Measurements from ENCODE around the gene SLC29A2. TPM values are rescaled to one million over a fixed set of nuclear protein-coding genes. Genes with fewer than 3 reads are reported as not detected.

Gene SLC29A2
- polyA plus RNA-seq, 1 of the 3 experiments (the other 2 are of a cell fraction), result 3.2 TPM

DNA sequence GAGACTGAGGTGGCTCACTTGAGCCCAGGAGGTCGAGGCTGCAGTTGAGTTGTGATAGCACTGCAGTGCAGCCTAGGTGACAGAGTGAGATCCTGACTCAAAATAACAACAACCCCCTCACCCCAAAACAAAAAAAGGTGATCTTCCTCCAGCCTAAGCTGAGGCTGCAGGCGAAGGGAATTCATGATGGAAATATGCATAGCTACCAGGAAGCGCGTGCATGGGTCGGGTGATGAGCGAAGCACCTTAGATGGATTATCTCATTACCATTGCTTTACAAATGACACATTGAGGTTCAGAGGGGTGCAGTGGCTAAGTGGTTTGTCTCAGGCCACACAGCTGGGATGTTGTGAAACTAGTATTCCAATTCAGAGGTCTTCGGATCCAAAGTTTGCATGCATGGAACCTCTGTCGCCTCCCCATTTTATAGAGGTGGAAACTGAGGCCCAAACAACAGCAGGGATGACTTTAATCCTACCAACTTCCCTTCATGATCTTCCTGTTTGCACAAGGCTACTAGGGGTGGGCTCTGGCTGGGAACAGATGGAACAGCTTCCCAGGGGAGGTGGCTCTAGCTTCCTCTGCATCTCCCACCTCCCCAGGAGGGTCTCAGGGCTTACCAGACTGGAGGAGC is 4.6 kb downstream of the SLC29A2 start (continued):
- TF ChIP-seq, protein P1, sequence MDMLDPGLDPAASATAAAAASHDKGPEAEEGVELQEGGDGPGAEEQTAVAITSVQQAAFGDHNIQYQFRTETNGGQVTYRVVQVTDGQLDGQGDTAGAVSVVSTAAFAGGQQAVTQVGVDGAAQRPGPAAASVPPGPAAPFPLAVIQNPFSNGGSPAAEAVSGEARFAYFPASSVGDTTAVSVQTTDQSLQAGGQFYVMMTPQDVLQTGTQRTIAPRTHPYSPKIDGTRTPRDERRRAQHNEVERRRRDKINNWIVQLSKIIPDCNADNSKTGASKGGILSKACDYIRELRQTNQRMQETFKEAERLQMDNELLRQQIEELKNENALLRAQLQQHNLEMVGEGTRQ (IDR thresholded peaks at IDR 0.05; ENCODE audit: borderline replicate concordance, low read depth, low read length), result no peak
- no peak for TF ChIP-seq FOXJ3 (CRISPR knock-in tag; IDR thresholded peaks at IDR 0.05)
- TF ChIP-seq, protein P2, sequence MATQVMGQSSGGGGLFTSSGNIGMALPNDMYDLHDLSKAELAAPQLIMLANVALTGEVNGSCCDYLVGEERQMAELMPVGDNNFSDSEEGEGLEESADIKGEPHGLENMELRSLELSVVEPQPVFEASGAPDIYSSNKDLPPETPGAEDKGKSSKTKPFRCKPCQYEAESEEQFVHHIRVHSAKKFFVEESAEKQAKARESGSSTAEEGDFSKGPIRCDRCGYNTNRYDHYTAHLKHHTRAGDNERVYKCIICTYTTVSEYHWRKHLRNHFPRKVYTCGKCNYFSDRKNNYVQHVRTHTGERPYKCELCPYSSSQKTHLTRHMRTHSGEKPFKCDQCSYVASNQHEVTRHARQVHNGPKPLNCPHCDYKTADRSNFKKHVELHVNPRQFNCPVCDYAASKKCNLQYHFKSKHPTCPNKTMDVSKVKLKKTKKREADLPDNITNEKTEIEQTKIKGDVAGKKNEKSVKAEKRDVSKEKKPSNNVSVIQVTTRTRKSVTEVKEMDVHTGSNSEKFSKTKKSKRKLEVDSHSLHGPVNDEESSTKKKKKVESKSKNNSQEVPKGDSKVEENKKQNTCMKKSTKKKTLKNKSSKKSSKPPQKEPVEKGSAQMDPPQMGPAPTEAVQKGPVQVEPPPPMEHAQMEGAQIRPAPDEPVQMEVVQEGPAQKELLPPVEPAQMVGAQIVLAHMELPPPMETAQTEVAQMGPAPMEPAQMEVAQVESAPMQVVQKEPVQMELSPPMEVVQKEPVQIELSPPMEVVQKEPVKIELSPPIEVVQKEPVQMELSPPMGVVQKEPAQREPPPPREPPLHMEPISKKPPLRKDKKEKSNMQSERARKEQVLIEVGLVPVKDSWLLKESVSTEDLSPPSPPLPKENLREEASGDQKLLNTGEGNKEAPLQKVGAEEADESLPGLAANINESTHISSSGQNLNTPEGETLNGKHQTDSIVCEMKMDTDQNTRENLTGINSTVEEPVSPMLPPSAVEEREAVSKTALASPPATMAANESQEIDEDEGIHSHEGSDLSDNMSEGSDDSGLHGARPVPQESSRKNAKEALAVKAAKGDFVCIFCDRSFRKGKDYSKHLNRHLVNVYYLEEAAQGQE (IDR thresholded peaks at IDR 0.05; ENCODE audit: low read depth, low read length), result no peak
- TF ChIP-seq RFX5 (IDR thresholded peaks at IDR 0.05; ENCODE audit: low read length), result no peak
- TF ChIP-seq RCOR1 (IDR thresholded peaks at IDR 0.05; ENCODE audit: low read length), result no peak
- no peak for TF ChIP-seq TEAD4 (IDR thresholded peaks at IDR 0.05; ENCODE audit: borderline replicate concordance, insufficient read depth)
- TF ChIP-seq, protein P3, sequence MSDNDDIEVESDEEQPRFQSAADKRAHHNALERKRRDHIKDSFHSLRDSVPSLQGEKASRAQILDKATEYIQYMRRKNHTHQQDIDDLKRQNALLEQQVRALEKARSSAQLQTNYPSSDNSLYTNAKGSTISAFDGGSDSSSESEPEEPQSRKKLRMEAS (IDR thresholded peaks at IDR 0.05; ENCODE audit: low read depth), result no peak
- TF ChIP-seq, protein P4, sequence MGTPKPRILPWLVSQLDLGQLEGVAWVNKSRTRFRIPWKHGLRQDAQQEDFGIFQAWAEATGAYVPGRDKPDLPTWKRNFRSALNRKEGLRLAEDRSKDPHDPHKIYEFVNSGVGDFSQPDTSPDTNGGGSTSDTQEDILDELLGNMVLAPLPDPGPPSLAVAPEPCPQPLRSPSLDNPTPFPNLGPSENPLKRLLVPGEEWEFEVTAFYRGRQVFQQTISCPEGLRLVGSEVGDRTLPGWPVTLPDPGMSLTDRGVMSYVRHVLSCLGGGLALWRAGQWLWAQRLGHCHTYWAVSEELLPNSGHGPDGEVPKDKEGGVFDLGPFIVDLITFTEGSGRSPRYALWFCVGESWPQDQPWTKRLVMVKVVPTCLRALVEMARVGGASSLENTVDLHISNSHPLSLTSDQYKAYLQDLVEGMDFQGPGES (IDR thresholded peaks at IDR 0.05; ENCODE audit: low read depth, low read length), result no peak

DNA sequence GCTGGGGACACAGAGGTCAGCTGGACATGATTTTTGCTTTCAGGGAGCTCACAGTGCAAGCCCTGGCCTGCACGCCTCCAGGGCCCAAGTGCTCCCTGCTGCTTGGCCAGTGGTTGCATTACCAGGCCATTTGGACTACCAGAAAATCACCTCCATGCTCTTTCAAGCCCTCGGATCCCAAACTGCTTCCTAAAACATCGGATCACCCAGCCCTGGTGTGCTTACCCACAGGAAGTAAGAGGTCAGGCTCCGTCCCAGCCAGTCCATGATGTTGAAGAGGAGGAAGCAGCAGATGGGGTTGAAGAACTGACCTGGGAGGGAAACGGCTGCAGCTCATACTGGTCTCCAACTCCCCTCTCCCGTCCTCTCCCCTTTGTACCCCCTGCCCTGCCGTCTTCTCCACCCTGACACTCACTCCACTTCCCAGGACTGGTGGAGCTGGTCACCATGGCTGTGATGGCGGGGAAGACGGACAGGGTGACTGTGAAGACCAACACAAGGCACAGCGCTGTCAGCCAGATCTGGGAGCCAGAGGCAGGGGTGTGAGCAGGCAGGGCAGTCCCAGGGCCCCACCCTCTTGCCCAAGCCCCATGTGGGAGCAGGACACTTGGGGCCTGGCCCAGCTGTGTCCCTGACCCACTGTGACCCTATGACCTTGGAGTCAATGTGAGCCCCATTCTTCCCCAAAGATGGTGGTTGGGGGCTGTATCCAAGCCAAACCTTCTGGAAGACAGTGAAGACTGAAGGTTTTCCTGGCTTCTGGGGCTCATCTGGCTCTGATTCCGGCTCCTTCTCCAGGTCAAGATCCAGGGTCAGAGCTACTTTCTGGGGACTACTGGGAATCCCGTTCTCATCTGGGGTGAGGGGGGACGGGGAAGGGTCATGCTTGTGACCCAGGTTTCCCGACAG is 5.6 kb downstream of the SLC29A2 start:
- no peak overlapping the region for H2AFZ ChIP-seq (ENCODE audit: low read depth)
- 89% methylated on average over 13 of the region's 14 CpGs for WGBS (ENCODE audit: low lambda C conversion rate)

More for the DNA sequence above, 5.6 kb downstream of the SLC29A2 start:
- no peaks in the 10 kb centered on the region for H3F3A ChIP-seq (replicated peaks; ENCODE audit: insufficient read depth)
- no peak overlapping the region for H3K9ac ChIP-seq
- CTCF ChIA-PET, result interaction anchor here (1.4 to 4.1 kb wide), 5 partner anchors 15 to 54 kb away, joined by 4 to 27 read pairs (median 9); no protein-coding TSS in a partner anchor
- H3K27me3 ChIP-seq (ENCODE audit: insufficient read depth), result no peaks in the 10 kb centered on the region
- H3K79me2 ChIP-seq (ENCODE audit: insufficient read depth), result no peaks in the 10 kb centered on the region
- no peak for DNase-seq
- H3K4me2 ChIP-seq, result no peak overlapping the region
- no peaks in the 10 kb centered on the region for H3K9me2 ChIP-seq
- no peaks in the 10 kb centered on the region for H3K9me3 ChIP-seq
- peak overlapping the region in 1 of 2 experiments; percentile 1; a peak in 1 of 4 replicates for H3K27ac ChIP-seq (ENCODE audit: low read depth in 2 of 2, low read length in 1 of 2)
- no peaks in the 10 kb centered on the region for H4K20me1 ChIP-seq (ENCODE audit: insufficient read depth)
- POLR2A ChIA-PET, result interaction anchor here (1.7 kb wide), 1 partner anchor 18 kb away, joined by 4 read pairs; no protein-coding TSS in a partner anchor
- TF ChIP-seq, protein P2 (IDR thresholded peaks at IDR 0.05; ENCODE audit: low read depth, low read length), result no peak
- TF ChIP-seq GATA2 (CRISPR knock-in tag; IDR thresholded peaks at IDR 0.05) (no peak), GABPA (IDR thresholded peaks at IDR 0.05; ENCODE audit: low read depth) (no peak), CHD2 (IDR thresholded peaks at IDR 0.05; ENCODE audit: low read length, partially characterized antibody) (no peak), POLR2AphosphoS5 (IDR thresholded peaks at IDR 0.05; ENCODE audit: low read depth, low read length) (no peak)
- H3K4me3 ChIP-seq (ENCODE audit: low read depth in 2 of 2, low read length in 1 of 2), result no peak overlapping the region
- H3K4me1 ChIP-seq (ENCODE audit: control insufficient read depth in 1 of 2, insufficient read depth in 2 of 2, low read depth in 1 of 2, low read length in 1 of 2), result peaks cover 6 to 14% of the 10 kb centered on the region in 2 experiments; a peak in 2 of 4 replicates
- no peaks in the 10 kb centered on the region for H3K36me3 ChIP-seq (replicated peaks in 1 of 2; ENCODE audit: control insufficient read depth in 1 of 2, insufficient read depth in 2 of 2, low read length in 1 of 2)

All from SK-N-SH (cell line).